CD4-positive, alpha-beta T cell treated with Interleukin-6 at 100 ng/mL for 8 hours (primary cell): ENCODE measurements around the gene SLC44A5.
"Not testable (repeated sequence)": the region's sequence is repeated elsewhere in the genome, so short reads cannot be mapped to it uniquely, and the experiment has no call there.

Source experiments
- DNase-seq: peaks from one replicate; pipeline ENCODE4 v3.0.0-alpha.2; 2020; ENCODE audit warnings: mixed read lengths, low spot score

The SLC44A5 gene

GRCh38 chr1:75520862-75521475 is 89.9 kb downstream of the SLC44A5 start:
- DNase-seq: no peak

GRCh38 chr1:75519651-75520427 is 91.1 kb downstream of the SLC44A5 start:
- no peak for DNase-seq

GRCh38 chr1:75518686-75519085 is 92.2 kb downstream of the SLC44A5 start:
- DNase-seq: no peak

GRCh38 chr1:75514270-75514669 is 96.6 kb downstream of the SLC44A5 start:
- no peak for DNase-seq

DNA sequence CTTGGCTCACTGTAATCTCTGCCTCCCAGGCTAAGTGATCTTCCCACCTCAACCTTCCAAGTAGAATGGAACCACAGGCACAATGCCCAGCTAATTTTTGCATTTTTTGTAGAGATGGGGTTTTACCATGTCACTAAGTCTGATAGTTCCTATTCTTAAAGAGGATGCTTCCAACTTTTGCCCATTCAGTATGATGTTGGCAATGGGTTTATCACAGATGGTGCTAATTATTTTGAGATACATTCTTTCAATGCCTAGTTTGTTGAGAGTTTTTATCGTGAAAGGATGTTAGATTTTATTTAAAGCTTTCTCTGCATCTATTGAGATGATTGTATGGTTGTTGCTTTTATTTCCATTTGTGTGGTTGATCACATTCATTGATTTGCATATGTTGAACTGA is 103.9 kb downstream of the SLC44A5 start:
- no peak for DNase-seq

DNA sequence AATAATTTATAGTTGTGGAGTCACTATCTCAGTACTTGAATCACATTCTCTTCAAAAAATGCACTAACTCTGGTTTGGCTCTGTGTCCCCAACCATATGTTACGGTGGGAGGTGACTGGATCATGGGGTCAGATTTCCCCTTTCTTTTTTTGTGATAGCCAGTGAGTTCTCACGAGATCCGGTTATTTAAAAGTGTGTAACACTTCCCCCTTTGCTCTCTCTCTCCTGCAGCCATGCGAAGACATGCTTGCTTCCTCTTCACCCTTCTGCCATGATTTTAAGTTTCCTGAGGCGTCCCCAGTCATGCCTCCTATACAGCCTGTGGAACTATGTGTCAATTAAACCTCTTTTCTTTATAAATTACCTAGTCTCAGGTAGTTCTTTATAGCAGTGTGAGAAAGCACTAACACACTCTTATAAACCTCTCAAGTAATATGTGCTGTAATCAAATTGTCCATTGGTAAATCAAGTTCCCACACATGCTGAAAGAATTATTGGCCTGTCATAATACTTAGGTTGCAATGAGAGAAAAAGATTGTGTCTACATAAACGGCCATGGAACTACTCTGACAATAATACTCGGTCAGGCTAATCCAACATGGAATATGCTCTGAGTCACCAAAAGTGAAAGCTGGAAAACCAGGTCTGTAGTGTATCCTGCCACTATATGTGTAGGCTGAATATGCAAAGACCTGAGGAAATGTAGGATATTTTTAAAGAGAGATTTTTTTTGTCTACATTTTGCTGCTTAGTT is 107.5 kb downstream of the SLC44A5 start:
- DNase-seq: no peak

DNA sequence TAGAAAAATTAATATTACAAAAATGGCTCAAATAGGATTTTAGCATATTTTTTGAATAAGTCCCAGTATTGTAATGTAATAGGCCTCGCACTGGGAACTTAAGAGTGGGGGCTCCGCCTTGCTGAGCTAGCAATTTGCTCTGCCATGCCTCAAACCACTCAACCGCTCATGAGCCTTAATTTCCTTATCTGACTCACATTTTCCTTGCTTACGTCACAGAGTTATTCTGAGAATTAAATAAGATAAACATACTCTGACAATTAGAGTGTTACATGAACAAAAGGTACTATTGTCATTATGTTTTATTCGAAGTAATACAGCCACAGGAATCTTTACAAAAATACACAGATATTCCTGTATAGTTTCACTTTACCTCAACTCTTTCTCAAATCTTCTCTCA is 108.1 kb downstream of the SLC44A5 start:
- DNase-seq: no peak

DNA sequence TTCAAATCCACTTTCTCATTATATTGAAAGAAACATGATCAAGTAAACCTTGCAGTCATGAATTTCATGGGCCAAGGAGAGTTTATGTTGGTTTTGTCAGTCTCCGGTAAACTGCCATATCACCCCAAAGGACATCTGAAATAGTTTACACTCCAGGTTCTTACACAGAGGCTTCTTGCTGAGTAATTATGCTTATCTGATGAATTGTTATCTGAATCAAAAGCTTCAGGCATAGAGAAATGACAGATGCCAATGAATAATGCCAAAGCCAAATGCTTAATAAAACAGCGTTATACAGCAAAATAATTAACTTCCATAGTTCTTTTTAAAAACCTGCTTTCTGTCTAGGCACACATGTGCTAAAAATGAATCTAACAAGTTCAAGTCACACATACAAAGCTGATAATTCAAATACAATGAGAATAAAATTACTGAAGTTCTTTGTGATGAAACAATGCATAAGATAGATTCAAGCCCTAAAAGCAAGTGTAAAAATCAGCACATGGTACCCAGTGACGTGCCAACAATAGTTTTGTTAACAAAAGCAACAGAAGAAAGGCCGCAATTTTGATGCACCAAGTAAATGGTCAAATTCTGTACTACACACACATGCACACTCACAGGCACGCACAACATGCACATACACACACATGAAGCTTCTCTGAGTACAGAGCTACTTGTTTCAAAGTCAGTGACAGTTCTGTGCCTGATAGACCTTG is 109.2 kb downstream of the SLC44A5 start:
- DNase-seq: no peak

- DNase-seq: no peak
Measured at GRCh38 chr1:75492011-75492410, 118.9 kb downstream of the SLC44A5 start.

DNA sequence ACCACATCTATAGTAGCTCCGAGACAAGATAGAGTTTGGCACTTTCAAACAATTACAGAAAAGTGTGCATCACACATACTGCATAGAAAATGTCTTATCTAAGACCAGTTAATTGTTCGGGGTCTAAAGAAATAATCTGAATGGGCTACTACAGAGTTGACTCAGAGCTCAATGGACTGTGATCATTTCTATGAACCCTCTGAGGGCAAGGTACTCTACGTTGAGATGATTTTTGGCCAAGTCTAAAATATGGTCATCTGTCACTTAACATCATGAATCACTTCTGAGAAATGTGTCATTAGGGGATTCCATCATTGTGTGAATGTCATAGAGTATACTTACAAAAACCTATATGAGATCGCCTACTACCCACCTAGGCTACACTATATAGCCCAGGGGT is 123.5 kb downstream of the SLC44A5 start:
- no peak for DNase-seq

- no peak for DNase-seq
Measured at GRCh38 chr1:75484789-75485188, 126.1 kb downstream of the SLC44A5 start.

DNA sequence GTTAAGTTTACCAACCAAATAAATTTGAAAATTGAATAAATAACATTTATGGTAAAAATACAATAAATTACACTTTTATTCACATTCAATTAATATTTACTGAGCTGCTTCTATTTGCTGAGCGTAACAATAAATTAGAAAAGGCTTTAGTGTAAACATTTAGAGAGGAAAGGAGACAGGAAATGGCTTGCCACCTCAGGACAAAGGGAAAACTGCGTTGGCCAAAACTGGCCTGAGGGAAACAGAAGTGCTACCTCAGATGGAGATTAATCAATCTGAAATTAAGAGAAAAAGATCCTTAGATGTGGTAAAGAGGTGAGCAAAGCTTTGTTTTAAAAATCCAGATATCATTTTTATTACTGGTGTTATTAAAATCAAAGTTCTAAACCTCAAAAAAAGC is 128.0 kb downstream of the SLC44A5 start:
- DNase-seq: no peak

GRCh38 chr1:75476486-75476885 is 134.4 kb downstream of the SLC44A5 start:
- DNase-seq: not testable (repeated sequence)

DNA sequence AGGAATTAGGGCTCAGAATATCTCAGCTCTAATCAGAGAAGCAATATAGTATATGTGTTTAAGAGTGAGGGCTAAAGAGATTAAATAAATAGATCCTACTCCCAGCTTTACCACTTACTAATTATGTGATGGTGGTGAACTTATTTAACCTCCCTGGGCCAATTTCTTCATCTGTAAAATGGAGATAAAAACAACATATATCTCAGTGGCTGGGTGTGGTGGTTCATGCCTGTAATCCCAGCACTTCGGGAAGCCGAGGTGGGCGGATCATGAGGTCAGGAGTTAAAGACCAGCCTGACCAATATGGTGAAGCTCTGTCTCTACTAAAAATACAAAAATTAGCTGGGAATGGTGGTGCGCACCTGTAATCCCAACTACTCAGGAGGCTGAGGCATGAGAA is 135.2 kb downstream of the SLC44A5 start:
- no peak for DNase-seq

- DNase-seq: no peak
Measured at GRCh38 chr1:75472971-75473603, 137.8 kb downstream of the SLC44A5 start.

- no peak for DNase-seq
Measured at GRCh38 chr1:75472089-75472970, 138.6 kb downstream of the SLC44A5 start.

DNA sequence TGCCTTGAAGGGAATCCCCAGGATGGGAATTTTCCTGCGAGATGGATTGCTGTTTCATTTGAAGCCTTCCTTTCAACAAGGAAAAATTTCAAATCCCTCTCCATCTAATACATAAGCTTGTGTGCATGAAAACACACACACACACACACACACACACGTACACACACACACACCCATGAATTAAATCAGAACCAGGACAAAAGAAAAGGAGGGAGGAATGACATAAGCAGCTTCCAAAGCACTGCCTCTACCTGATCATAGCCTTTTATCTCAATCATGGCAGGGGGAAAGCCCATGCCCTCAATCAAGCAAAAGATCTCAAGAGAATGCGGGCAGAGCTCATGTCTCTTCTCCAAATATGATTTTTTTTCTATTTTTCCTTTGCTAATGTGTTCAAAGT is 139.7 kb downstream of the SLC44A5 start:
- no peak for DNase-seq

DNA sequence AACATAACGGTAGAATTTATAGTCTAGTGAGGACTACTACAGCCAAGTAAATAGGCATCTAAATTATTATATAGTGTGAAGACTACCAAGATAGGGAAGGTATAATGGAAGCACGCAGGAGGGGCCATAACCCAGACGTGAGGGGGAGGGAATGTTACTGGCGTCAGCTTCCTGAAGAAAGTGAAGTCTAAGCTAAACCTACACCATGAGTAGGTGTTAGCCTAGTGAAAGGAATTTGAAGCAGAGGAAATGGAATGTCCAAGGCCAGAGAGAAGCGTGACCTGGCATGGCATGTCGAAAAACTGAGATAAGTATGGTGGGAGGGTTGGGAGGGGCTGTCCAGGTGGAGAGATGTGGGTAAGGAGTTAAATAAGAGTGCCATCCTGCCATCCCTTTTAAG is 140.5 kb downstream of the SLC44A5 start:
- DNase-seq: no peak

DNA sequence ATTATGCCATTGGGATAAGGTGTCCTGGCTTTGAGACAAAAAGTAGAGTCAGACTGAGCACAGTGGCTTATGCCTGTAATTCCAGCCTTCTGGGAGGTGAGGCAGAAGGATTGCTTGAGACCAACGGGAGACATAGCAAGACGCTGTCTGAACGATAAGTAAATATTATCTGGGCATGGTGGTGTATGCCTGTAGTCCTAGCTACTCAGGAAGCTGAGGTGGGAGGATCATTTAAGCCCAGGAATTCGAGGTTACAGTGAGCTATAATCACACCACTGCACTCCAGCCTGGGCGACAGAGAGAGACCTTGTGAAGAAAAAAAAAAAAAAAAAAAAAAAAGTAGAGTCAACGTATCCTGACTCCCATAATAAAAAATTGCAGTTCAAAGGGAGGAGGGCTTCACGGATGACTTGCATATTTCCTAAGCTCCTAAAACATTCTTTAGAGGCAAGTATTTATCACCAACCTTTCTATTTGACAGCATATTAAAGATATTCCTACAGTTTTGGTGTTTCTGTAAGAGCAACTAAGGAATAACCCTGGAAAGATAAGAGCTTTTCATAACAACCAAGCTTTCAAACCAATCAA is 141.2 kb downstream of the SLC44A5 start:
- no peak for DNase-seq

- no peak for DNase-seq
Measured at GRCh38 chr1:75461808-75462325, 149.0 kb downstream of the SLC44A5 start.
